PFSK-1 (cell line): Measurements from ENCODE around the gene RHOD.

ENCODE experiments used
- POLR2AphosphoS5 ChIP-seq: IDR thresholded peaks from 2 replicates; pipeline ENCODE4 v1.6.1; 2012; ENCODE audit warnings: low read depth, mild to moderate bottlenecking, control low read depth, low read length, moderate library complexity
- SIN3A ChIP-seq: IDR thresholded peaks from 2 replicates; pipeline ENCODE4 v1.6.1; 2012; ENCODE audit warnings: mild to moderate bottlenecking, low read length, moderate library complexity, borderline replicate concordance; ENCODE audit not compliant: insufficient read depth
- TAF1 ChIP-seq: IDR thresholded peaks from 2 replicates; pipeline ENCODE4 v1.6.1; 2012; ENCODE audit warnings: low read length, control low read depth, borderline replicate concordance; ENCODE audit not compliant: insufficient read depth

DNA sequence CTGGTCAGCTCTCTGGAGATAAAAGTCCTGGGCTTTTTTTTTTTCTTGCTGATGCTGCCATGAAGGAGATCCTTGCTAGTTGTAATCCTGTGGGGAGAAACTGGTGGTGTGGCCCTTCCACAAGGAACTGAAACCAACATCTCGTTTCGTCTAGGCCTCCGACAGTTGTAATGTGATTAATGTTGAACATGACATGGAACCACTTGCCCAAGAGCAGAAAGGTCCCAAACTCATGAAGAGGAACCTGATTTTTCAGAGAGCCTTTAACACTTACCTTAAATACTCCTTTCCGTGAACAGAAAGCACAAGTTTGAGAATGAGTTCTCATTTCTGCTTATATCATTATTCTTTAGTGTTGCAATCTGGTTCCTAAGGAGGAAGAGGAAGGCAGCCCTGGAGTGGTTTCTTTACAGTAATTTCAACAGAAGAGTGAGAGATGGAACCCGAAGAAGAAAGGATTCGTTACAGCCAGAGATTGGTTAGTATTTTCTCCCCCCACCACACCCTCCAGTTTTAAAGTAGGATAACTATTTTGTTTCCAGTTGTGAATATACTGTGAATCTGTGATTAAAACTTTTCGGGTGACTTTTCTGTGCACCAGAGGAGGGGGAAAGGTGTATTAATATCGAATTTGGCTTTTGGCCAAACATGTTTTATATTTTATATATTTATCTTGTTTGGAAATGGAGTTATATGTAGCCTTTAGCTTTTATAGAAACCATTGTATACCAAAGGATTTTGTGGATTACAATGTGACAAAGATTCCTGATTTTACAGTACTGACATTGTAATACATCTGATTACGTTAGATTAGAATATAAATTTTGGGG lies 64.4 kb downstream of the RHOD start:
- TF ChIP-seq TAF1 (no peak), POLR2AphosphoS5 (no peak), SIN3A (no peak)
